NCI-H446 treated with DMSO at 0.1 percent for 48 hours (cell line): Measurements from ENCODE around the gene LRRC23.
A peak's percentile ranks its signal among the peaks of the same experiment; 100 is the strongest.

Experiments
- DNase-seq: peaks from one replicate; lab custom pipeline; 2025; lab: John Stamatoyannopoulos, UW

LRRC23 gene

DNA sequence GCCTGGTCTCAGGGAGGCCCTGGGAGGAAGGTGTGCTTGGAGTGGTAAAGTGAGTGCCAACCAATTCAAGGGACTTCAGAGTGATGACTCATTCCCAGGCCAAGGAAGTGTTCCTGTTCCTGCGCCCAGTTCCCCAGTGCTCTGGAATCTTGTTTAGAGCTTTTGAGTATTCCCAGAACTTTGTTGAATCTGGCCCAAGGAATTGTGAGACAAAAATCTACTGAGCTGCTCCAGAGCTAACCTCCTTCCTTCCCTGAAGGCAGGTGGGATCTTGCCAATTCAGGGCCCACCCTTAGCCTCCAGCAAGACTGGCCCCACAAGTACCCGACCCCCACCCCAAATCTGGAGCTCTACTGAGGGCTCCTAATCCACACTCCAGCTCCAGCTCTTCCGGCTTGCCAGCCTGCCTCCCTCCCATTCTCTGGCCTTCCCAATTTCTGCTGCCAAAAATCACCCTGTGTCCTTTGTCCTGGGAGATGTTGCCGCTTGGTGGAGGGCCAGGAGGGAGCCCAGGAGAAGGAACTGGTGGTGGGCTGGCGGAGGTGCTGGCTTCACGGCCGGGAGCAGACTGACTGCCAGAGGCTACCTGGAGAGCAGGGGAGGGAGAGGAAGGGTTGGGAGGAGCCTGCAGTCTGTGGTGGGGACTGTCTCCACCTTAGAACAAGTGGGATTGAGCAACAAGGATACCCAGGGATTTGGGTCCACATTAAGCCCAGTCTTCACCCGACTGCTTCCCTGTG, 21.1 kb downstream of the LRRC23 start:
- peak; percentile 78 for DNase-seq

GRCh38 chr12:6927379-6928021, 22.9 kb downstream of the LRRC23 start, which contains the start of gene ATN1:
ATN1 (plus strand) TSS chr12:6927959; CDS start chr12:6934002, 6,043 bp downstream.
- DNase-seq = no peak

GRCh38 chr12:6928022-6928702, 23.5 kb downstream of the LRRC23 start:
- no peak for DNase-seq

DNA sequence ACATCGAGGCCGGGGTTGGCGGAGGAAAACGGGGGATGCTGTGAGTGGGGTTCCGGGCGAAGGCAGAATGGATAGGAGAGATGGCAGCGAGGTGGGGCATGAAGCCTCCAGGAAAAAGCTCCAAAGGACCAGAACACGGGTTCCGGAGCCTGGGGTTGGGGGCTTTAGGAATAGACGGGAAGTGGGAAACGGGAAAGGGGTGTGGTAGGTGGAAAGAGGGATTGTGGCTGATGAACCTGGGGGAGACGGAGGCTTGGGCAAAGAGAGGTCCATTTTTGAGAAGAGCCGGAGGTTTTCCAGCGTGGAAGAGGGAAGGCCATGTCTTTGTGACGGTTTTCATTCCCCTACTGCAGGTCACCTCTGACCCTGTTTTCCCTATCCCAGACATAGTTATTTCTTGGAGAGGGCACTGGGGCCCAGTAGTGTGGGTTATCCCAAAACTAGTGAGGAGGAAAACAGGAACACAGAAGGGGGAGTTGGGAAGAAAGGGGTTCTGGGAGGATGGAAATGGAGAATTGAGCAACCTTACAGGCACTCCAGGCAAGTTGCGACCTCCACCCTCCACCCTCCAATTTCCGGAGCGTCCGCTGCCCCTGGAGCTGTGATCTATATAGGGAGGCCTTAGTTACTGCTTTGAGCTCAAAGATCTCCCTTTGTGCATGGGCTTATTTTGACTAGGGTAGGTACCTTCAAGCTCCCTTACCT, 24.2 kb downstream of the LRRC23 start:
- no peak for DNase-seq

GRCh38 chr12:6929466-6930452, 25.1 kb downstream of the LRRC23 start:
- DNase-seq = no peak

DNA sequence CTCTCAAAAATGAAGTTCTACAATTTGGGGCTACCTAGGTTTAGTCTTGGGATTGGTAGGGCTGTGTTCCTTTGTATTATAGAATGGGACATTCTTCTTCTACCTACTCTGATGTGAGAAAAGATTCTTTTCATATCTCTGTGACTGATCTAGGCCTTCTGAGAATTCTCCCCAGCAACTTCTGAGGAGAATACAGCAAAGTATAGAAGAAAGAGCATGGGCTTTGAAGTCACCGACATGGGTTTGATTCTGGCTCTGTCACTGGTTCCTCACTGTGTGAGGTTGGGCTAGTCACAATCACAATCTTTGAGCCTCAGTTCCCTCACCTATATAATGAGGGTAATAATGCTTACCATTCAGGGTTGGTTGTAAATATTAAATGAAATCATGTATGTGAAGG, 28.1 kb downstream of the LRRC23 start:
- DNase-seq = no peak

DNA sequence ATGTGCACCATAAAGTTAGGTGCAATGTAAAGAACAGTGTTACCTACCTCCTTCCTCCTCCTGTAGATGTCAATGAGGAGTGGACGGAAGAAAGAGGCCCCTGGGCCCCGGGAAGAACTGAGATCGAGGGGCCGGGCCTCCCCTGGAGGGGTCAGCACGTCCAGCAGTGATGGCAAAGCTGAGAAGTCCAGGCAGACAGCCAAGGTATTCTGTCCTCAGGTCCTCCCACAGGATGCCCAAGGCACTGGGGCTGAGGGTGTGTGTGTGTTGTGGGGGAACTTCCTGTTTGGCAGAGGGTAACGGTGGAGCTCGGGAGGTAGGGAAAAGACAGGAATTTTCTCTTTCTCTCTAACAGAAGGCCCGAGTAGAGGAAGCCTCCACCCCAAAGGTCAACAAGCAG, 29.5 kb downstream of the LRRC23 start:
- DNase-seq = no peak

DNA sequence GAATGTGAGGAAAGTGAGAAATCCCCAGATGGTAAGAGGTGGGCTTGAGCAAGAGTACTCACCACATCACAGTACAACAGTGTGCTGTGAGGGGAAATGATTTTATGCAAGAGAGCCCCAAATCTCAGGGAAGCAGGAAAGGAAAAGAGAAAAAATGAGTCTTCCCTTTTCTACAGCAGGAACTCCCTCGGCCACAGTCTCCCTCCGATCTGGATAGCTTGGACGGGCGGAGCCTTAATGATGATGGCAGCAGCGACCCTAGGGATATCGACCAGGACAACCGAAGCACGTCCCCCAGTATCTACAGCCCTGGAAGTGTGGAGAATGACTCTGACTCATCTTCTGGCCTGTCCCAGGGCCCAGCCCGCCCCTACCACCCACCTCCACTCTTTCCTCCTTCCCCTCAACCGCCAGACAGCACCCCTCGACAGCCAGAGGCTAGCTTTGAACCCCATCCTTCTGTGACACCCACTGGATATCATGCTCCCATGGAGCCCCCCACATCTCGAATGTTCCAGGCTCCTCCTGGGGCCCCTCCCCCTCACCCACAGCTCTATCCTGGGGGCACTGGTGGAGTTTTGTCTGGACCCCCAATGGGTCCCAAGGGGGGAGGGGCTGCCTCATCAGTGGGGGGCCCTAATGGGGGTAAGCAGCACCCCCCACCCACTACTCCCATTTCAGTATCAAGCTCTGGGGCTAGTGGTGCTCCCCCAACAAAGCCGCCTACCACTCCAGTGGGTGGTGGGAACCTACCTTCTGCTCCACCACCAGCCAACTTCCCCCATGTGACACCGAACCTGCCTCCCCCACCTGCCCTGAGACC, 31.0 kb downstream of the LRRC23 start:
- no peak for DNase-seq

GRCh38 chr12:6936194-6936635, 31.6 kb downstream of the LRRC23 start:
- no peak for DNase-seq

GRCh38 chr12:6936636-6937480, 32.2 kb downstream of the LRRC23 start:
- DNase-seq = no peak

- DNase-seq = peak; percentile 90
These were observed 33.1 kb downstream of the LRRC23 start for GRCh38 chr12:6937481-6938352.

DNA sequence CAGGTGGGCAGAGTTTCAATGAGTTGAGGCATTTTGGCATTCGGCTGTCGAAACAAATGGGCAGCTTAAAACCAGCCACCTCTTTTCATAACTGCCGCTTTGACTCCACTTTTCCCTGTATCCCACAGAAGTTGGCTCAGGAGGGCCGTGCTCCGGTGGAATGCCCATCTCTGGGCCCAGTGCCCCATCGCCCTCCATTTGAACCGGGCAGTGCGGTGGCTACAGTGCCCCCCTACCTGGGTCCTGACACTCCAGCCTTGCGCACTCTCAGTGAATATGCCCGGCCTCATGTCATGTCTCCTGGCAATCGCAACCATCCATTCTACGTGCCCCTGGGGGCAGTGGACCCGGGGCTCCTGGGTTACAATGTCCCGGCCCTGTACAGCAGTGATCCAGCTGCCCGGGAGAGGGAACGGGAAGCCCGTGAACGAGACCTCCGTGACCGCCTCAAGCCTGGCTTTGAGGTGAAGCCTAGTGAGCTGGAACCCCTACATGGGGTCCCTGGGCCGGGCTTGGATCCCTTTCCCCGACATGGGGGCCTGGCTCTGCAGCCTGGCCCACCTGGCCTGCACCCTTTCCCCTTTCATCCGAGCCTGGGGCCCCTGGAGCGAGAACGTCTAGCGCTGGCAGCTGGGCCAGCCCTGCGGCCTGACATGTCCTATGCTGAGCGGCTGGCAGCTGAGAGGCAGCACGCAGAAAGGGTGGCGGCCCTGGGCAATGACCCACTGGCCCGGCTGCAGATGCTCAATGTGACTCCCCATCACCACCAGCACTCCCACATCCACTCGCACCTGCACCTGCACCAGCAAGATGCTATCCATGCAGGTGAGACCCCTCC, 34.0 kb downstream of the LRRC23 start:
- DNase-seq = no peak

DNA sequence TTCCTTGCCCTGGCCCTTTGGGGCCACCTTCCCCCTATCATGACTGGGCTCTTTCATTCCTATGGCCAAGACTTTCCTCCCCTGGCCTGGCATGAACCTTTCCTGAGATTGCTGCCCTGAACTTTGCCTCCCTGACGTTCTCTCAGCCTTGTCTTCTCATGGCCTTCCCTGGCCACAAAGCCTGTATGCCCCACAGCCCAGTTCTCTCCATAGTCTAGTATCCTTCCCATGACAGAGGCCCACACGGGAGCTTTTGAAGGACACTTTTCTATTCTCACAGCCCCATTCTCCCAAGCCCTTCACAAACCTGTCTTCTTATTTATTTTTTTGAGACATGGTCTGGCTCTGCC, 34.5 kb downstream of the LRRC23 start:
- DNase-seq = no peak

DNA sequence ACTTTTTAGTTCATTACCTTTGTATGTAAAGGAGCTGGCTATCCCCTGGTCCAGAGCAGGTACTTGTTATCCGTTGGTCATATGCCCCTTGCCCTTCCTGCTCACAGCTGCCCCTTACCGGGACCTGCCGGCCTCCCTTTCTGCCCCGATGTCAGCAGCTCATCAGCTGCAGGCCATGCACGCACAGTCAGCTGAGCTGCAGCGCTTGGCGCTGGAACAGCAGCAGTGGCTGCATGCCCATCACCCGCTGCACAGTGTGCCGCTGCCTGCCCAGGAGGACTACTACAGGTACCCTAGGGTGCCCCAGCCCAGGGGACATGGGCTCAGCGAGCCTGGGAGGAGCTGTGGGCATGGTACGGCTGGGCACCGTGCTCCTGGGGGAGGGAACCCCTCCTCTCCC, 36.6 kb downstream of the LRRC23 start:
- no peak for DNase-seq

DNA sequence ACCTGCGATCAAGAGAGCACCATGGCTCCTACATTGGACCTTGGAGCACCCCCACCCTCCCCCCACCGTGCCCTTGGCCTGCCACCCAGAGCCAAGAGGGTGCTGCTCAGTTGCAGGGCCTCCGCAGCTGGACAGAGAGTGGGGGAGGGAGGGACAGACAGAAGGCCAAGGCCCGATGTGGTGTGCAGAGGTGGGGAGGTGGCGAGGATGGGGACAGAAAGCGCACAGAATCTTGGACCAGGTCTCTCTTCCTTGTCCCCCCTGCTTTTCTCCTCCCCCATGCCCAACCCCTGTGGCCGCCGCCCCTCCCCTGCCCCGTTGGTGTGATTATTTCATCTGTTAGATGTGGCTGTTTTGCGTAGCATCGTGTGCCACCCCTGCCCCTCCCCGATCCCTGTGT, 37.2 kb downstream of the LRRC23 start:
- DNase-seq = no peak

DNA sequence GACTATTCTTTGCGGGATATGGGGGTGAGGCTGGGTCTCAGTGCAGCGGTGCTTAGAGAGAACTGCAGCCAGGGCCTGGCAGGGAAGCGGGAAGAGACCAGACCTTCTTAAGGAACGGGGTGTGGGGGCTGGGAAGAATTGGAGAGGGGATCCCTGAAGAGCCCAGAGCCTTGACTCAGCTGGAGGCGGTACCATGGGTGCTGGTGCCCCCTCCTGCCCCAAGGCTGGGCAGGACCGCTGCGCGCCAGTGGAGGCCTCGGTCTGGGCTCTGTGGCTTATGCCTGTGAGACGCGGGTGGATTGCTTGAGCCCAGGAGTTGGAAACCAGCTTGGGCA, 37.7 kb downstream of the LRRC23 start:
- no peak for DNase-seq

DNA sequence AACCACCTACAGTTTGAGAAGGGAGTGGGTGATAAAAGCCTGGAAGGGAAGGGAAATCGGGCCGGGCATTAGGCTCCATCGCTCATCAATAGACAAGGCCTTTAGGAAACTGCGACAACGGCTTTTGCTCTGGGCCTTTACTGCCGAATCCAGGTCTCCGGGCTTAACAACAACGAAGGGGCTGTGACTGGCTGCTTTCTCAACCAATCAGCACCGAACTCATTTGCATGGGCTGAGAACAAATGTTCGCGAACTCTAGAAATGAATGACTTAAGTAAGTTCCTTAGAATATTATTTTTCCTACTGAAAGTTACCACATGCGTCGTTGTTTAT, 38.7 kb downstream of the LRRC23 start:
- DNase-seq = peak; percentile 96
